HG02973 (cell line): ENCODE measurements around the gene CENPL.
A peak's percentile ranks its signal among the peaks of the same experiment; 100 is the strongest.
"Not testable (repeated sequence)": the region's sequence is repeated elsewhere in the genome, so short reads cannot be mapped to it uniquely, and the experiment has no call there.

Experiments used
- ATAC-seq: cut with Tn5 transposase; IDR thresholded peaks from one replicate; pipeline ENCODE4 v1.9.1; 2021; ENCODE audit warnings: moderate library complexity; ENCODE audit not compliant: unreplicated experiment

The CENPL gene

DNA sequence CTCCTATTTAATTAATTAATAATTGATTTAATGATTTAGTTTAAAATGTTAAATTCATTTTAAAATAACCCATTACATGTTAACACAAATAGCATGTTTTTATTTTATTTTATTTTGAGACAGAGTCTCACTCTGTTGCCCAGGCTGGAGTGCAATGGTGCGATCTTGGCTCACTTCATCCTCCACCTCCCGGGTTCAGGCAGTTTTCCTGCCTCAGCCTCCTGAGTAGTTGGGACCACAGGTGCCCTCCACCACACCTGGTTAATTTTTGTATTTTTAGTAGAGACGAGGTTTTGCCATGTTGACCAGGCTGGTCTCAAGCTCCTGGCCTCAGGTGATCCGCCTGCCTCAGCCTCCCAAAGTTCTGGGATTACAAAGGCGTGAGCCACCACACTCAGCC is 34.9 kb upstream of the CENPL start:
- ATAC-seq = not testable (repeated sequence)

DNA sequence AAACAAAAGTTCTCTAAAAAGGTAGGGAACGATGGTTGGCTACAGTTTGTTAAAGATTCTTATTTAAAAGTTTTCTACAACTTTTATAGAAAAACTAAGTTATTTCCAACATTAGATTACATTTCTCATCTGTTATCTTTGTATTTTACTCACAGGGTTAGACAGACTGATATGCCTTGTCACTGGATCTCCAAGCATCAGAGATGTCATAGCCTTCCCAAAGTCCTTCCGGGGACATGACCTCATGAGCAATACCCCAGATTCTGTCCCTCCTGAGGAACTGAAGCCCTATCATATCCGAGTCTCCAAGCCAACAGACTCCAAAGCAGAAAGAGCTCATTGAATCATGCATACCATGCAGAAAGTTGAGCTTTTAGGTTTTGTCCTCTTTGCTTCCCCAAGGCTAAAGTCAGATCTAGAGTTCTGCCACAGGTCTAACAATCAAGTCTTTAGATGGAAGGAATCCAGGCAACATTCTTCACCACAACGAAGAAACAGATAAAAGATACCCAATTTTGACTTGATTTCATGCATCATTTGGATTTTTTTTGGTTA is 32.8 kb upstream of the CENPL start:
- ATAC-seq = no peak

DNA sequence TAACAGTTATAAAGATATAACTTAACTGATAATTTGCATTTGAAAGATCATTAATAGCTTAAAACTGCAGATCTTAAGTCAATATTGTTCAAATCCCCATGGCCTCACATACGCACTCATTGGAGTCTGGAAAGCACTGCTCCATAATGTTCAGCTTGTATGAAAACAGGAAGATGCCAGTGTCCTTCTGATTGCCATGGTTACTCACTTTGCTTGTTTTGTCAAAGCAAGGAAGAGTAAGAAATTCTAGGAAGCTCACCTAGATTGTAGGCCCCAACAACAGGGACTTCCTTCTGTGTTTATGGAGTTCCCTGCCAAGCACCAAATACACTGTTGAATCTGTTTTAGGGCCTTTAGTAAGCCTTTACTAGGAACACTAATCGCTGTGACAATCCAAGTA is 32.2 kb upstream of the CENPL start:
- no peak for ATAC-seq

DNA sequence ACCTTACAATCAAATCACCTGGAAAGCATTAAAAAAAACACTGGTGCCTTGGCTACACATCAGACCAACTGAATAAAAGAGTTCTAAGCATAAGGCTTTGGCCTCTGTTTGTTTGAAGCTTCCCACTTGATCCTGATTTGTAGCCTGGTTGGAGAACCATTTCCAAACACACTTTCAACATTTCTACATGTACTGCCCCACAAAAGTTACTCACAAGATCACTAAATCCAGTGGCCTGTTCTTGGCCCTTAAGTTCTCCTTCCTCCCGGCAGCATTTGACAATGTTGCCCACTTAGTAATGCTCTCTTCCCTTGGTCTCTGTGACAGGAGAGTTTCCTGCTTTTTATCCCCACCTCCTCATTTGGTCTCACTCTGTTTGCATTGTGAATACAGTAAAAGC is 31.3 kb upstream of the CENPL start:
- no peak for ATAC-seq

DNA sequence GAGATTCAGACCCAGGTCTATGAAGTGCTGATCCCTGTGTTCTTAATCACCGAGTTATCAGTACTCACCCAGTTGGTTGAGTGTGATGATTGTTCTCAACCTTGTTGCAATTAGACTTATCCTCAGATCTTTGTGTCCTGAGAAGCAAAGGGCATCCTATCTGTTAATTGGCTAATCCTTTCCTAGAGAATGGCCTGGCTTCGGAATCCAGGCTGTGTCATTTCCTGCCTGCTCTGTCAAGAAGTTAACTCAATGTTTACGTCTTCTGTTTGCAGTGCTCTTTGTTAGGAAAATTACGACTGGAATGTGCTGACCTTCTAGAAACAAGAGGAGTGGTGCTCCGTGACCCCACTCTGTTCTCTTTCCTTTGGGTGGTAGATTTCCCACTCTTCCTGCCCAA is 28.4 kb upstream of the CENPL start:
- ATAC-seq = no peak

DNA sequence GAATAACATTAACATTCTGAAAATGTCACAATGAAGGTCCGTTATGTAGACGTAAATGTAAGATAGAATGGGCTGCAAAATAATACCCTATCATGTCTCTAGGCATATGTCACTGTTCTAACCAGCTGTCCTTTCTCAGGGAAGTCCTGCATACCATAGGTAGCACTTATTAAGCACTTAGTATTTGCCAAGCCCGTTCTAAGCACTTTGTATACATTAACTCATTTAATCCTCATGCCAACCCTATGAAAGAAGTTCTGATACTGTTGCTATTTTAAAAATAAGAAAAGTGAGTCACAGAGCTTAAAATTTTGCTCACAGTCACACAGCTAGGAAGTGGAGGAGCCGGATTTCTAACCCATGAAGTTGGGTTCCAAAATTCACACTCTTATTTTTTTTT is 27.4 kb upstream of the CENPL start:
- ATAC-seq = no peak

DNA sequence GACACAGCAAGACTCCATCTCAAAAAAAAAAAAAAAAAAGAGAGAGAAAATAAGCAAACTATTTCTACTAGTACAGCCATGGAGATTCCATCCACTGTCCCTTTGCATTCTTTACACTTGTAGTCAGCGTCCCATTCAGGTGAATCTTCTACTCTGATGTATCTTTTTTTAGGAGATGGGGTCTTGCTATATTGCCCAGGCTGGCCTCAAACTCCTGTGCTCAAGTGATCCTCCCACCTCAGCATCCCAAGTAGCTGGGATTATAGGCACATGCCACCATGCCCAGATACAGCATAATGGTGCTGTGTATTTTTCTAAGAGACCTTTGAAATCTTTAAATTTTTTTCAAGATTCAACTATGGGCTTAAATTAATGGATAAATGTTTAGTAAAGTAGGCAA is 8.1 kb upstream of the CENPL start:
- ATAC-seq = no peak

DNA sequence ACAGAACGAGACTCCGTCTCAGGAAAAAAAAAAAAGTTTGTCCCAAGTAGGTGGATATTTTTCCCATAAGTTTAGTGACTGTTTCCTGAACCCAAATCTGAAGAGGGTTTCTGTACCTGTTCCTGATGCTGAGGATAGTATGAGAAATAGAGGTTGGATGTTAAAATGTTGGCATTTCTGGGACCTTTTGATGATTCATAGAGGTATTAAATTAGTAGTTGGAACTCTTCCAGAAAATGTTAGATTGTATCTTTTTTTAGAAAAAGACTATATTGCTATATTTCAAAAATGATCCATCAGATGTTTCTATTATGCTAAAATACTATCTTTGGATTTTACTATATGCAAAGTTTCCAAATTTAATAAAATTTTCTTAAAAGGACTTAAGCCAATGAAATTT is 2.9 kb upstream of the CENPL start:
- no peak for ATAC-seq

DNA sequence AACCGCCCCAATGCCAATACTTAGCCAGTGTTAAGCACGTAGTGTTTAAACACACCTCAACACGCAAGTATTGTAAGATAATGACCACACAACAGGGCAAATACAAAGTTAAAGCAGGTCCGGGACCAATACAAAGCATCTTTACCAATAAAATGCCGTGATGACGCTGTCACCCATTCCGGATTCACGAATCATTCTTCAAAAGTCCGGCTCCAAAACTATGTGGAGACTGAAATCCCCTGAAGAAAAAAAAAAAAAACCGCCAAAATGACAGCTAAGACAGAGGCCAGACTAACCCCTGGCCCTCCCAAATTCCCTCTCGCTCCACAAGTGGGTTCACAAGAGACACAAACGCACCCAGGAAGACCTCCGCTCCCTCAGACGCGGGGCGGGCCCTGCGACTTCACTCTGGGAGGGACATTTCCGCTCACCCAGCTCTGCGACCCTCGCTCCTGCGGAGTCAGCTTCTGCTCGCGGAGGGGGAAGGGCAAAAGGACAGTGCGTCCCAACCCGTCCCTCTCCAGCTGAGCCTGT is 835 bp downstream of the CENPL start:
- peak; percentile 40 for ATAC-seq

DNA sequence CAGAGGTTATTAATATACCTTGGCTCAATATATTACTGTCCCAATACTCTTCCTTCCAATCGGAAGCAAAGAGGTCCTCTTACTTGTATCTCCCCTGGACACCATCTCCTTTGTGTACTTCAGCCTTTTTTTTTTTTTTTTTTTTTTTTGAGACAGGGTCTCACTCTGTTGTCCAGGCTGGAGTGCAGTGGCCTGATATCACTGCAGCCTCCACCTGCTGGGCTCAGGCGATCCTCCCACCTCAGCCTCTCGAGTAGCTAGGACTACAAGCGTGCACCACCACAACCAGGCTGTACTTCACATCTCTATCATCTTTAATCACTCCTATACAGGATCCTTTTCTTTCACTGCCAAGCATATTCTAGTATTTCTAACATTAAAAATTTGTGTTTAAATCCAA is 3.0 kb downstream of the CENPL start:
- ATAC-seq = no peak

DNA sequence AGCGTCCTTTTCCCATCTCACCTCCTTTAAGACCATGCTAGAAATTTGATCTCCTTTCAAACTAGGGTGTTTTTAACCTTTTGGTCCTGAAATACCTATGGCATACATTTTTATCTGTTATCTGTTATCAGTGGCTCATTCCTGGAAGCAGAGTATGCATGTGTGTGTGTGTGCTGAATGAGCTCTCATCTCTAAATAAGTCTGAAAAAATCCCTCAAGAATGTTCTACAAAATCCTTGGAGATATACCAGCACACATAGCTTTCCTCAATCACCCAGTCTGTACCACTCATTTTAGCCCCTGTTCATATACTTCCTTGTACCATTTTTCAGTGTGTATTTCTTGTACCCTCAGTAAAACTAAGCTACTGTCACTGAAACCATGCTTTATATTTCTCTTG is 6.2 kb downstream of the CENPL start:
- ATAC-seq = no peak

DNA sequence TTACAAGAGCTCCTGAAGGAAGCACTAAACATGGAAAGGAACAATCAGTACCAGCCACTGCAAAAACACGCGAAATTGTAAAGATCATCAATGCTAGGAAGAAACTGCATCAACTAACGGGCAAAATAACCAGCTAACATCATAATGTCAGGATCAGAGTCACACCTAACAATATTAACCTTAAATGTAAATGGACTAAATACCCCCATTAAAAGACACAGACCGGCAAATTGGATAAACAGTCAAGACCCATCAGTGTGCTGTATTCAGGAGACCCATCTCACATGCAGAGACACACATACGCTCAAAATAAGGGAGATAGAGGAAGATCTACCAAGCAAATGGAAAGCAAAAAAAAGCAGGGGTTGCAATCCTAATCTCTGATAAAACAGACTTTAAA is 11.0 kb downstream of the CENPL start:
- not testable (repeated sequence) for ATAC-seq

DNA sequence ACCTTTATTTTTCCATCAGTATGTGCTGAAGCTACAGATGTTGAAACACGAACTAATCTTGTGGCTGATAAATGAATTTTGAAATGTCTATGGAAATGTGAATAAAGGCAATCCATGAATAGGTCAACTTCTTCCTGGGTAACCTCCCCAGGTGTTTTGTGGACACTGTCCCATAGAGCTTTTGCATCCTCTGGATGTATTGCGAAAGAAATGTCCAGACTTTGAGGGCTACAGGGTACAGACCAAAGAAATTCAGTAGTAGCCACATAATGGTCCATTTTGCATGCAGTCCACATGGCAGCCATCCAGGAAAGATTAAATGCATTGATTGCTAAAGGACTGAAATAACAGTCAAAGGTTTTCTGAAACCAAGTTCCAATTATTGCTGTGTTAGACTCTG is 21.7 kb downstream of the CENPL start:
- ATAC-seq = no peak

DNA sequence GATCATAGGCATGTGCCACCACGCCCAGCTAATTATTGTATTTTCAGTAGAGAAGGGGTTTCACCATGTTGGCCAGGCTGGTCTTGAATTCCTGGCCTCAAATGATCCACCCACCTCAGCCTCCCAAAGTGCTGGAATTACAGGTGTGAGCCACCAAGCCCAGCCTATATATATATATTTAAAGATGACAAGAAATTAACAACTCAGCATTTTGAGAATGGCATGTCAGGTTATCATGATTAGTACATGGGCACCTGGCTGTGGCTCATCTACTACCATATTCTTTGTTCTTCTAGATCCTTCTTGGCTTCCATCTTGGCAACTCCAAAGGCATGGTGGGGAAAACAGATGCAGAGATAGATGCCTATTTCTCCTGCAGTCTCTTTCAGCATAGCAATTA is 24.7 kb downstream of the CENPL start:
- not testable (repeated sequence) for ATAC-seq

DNA sequence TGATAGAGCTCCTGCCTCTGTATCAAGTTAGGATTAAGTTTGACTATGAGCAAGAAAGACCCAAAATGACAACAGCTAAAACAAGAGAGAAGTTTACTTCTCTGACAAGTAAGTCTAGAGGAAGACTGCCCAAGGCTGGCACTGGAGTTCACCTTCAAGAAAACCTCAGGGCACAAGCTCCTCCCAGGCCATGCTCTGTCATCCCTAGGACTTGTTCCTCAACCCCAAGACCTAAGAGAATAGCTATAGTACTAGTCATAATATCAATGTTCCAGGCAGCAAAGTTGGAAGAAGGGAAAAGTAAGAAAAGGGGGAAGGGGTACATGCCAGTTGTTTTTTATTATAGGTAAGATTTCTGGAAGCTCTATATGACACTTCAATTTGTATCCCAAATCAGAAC is 26.6 kb downstream of the CENPL start:
- ATAC-seq = no peak

DNA sequence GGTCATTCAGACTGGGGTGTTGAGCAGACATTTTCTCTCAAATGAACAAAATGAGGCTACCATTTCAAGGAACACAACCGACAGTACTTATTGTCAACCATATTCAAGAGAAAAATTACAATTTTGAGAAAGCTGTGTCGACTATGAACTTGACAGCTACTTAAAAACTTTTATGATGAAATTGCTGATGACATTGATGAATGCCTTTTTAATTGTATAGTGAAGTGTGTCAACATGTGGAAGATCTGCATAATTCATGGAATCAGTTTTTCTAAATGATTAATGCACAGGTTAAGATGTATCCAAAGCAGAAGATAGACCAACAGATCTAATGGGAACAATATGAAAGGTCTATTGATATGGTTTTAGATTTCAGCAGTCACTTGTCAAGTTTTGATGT is 34.8 kb downstream of the CENPL start:
- no peak for ATAC-seq

DNA sequence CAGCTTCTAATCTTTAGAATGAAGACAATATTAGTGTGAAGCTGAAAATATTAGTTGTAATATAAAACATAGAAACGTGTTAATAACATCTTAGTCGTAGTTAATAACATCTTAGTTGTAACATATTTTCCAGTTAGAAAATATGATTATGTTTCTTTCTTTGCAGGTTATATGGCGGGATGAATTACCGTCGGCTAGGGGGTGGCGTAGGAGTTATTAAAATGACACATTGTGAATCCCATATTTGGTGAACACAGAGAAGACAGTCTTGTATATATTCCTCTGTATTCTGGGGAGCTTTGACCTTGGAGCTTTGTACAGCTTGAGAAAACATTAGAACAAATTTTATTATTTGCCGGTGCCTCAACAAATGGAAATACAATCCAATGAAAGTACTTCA is 39.7 kb downstream of the CENPL start:
- ATAC-seq = no peak

DNA sequence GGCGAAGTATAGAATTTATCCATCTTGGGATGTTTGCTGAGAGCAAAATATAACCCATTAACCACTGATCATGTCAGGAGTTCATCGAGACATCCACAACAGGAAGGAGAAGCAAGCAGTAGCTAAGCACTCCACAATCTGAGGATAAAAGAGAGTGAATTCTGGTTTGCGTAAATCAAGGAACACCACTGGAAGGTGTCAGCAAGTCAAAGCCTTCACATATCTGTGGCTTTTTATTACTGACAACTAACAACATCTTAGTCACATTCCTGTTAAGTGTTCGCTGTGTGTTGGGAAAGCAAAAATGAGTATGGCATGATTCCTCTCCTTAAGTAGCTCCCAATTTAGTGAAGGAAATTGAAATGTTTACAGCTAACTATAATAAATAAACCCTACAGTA is 44.7 kb downstream of the CENPL start:
- no peak for ATAC-seq

DNA sequence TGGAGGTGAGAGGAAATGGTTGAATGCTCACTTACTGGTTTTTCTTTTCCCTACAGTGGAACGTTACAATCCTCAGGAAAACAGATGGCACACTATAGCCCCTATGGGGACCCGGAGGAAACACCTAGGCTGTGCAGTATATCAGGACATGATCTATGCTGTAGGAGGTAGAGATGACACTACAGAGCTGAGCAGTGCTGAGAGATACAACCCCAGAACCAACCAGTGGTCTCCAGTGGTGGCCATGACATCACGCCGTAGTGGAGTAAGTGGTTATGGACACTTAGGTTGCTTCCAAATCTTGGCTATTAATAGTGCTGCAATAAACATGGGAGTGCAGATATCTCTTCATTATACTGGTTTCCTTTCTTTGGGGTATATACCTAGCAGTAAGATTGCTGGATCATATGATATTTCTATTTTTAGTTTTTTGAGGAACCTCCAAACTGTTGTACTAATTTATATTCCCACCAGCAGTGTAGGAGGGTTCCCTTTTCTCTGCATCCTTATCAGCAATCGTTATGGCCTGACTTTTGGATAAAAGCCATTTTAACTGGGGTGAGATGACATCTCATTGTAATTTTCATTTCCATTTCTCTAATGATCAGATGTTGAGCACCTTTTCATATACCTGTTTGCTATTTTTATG is 49.0 kb downstream of the CENPL start:
- ATAC-seq = no peak

DNA sequence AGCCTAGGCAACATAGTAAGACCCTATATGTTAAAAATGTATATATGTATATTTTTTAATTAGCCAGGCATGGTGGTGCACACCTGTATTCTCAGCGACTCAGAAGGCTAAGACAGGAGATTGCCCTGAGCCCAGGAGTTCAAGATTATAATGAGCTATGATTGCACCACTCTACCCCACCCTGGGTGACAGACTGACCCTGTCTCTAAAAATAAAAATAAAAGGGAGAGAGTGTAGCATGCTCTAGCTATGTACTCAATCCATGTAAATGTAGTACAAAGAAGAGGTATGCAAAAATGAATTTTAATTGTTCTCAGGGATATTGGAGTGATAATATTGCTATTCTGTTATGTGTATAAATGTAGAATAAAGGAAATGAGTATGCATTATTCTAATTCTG is 53.1 kb downstream of the CENPL start:
- no peak for ATAC-seq

DNA sequence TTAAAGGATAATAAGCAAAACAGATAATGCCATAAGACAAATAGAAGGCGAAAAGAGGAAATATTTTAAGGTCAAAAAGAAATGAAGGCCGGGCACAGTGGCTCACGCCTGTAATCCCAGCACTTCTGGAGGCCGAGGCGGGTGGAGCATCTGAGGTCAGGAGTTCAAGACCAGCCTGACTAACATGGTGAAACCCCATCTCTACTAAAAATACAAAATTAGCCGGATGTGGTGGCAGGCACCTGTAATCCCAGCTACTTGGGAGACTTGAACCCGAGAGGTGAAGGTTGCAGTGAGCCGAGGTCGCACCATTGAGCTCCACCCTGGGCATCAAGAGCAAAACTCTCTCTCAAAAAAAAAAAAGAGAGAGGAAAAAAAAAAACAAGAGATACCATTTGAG is 54.4 kb downstream of the CENPL start:
- not testable (repeated sequence) for ATAC-seq

DNA sequence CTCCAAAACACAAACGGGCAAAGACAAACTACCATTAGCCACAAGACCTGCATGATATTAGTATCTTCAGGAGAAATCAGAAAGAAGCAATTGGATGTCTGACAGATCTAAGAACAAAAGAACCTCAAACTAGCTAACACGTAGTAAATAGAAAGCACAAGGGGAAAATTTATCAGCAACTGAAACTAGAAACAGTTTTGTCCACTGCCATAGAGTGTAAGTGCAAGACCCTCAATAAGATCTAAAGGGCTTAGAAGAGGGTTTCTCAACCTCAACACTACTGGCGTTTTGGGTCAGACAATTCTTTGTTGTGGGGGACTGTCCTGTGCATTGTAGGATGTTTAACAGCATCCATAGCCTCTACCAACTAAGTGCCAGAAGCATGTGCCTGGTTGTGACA is 55.9 kb downstream of the CENPL start:
- ATAC-seq = no peak

DNA sequence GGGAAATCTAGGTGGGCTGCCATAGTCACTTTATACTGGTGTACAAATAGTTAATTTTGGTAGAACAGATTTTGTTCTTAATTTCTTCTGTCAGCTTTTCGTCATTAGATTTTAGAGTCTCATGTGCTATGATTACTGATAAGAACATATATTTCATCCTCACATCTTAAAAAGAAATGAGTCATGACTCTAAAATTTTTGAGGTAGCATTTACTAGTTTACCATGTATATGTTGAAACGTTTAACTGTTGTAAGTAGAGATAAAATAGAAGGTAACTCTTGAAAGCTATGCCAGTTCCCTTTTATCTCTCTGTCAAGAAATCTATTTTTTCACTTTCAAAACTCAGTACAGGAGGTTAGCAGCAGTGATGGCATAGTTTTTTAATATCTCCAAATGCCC is 56.5 kb downstream of the CENPL start:
- no peak for ATAC-seq
